CD4-positive, alpha-beta T cell treated with Interleukin-2 at 100 ng/mL for 4 hours (primary cell): ENCODE results near the gene TNFAIP8L3.

Experiments
- DNase-seq: peaks from one replicate; pipeline ENCODE4 v3.0.0-alpha.2; 2020; ENCODE audit warnings: low spot score

The TNFAIP8L3 gene

GRCh38 chr15:51114437-51115119, 19.9 kb upstream of the TNFAIP8L3 start:
- DNase-seq: no peak

DNA sequence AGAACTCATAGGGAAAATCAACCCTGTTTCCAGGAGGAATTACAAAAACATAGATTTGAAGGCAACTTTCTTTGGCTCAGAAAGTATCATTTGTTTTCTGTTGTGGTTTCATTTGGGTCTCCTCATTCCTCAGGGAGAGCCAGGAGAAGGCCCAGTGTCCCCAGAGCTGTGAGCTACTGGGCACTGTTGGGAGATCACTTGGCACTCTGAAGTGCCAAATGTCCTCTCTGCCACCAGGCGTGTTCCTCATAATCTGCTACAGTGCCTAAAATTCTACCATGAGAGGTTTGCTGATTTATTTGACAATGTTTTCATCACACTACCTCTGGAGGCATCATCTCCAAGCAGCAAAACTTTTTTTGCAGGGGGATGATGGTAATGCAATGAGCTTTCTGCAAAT, 17.4 kb upstream of the TNFAIP8L3 start:
- no peak for DNase-seq

DNA sequence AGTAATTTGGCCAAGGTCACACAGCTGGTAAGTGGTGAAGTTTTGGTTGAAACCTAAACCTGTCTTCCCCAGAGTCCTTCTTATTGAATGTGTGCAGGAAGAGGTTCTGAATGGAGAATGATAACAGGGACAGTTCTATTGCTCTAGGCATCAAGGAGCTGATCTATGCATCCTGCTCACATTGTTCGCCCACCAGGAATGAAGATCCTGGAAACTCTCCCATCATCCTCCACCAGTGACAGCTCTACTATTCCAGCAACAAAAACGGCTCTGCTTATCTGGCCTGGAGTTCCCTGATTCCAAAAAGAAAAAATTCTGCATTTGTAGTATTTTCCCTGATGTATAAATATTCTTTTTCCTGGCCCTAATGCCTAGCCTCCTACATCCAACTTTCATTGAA, 16.4 kb upstream of the TNFAIP8L3 start:
- no peak for DNase-seq

DNA sequence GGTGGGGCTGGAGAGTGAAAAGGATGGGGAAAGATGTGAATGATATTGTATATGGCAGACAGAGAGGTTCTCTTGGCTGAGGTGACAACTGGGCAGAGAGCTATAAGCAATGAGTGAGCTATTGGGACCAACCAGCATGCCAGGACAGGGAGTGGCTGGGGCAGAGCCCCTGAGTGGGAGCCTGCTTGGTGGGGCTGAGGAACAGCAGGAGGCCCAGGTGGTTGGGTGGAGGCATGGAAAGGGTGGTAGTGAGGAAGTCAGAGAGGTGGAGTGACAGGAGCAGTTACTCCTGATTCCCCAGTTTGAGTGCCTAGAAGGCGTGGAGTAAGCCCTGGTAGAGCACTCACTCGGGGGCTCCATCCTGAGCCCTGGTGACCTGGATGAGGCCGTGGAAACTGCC, 15.5 kb upstream of the TNFAIP8L3 start:
- DNase-seq: no peak

DNA sequence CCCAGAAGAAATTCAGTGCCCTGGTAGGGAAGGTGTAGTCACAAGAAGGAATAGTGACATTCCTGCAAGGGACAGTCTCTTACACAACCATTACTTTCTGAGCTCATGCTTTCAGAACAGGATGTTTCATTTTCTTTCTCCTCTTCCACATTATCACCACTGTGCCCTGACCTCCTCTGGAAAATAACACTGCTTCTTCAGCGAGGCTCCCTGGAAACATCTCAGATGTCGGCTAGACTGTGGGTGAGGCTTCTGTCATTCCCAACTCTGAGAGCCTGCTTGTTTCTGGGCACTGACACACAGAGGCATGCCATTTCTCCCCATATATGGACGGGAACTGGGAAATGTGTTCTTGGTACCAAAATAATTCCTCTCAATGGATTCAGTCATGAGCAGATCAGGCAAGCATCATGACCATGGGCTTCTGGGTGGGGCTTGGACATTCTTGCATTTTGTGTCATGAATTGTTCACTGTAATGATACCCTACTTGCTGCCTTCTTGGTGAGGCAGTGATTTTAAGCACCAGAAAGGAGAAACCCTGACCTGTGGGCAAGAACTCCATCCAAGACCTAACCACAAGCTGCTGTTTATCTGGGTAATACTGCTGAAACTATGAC, 14.3 kb upstream of the TNFAIP8L3 start:
- no peak for DNase-seq

DNA sequence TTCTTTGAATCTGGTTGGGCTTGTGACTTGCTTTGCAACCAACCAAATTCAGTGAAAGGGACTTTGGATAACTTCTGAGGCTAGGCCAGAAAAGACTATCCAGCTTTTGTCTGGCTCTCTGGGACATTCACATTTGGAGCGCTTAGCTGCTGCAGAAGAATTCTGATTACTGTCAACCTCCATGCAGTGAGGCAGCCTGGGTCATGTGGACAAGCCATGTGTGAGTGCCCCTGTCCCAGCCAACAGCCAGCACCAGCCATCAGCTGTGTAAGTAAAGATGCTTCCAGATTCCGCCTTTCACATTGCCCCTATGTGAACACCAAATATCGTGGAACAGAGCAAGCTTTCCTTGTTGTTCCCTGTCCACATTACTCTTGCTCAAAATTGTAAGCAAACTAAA, 12.9 kb upstream of the TNFAIP8L3 start:
- no peak for DNase-seq

DNA sequence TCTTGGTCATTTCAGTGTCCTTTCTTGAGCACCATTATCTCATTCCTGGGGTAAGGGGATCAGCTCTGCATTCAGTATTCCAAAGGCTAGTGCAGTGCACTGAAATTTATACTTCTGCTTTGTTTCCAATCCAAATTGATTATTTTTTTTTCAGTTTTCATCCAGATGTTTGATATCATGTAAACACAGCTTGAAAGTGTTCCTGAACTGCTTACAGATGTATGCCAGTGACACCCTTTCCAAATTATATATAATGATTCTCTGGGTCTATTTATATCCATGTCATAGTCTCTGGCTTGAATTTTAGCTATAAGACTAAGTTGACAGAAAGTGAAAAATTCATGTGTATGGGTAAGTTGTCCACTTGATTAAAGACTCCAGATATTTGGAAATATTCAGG, 11.8 kb upstream of the TNFAIP8L3 start:
- no peak for DNase-seq

DNA sequence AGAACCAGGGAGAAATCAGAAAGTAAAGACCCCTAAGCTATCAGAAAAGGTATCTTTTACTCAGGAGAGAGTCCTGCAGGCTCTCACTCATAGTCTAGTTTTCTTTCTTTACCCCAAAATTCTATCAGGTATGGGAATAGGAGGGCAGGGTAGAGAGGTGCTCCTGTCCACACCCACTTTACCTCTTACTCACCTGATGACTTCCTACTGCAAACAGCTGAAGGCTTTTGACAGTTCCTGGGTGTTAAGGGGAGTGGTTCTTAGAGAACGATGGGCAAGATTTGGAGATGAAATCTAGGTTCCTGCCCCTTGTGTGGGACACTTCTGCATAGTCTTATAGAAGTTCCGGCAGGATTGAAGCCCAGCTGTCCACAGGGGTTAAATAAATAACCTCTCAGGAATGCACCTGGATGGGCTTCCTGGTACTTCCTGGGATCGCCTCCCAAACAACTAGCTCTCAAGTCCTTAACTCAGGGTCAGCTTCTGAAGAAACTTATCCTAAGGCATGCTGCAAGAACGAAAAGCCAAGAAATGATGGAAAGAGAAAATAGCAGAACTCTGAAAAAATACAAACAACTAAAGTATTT, 10.8 kb upstream of the TNFAIP8L3 start:
- no peak for DNase-seq

GRCh38 chr15:51104512-51104911, 9.8 kb upstream of the TNFAIP8L3 start:
- DNase-seq: no peak

DNA sequence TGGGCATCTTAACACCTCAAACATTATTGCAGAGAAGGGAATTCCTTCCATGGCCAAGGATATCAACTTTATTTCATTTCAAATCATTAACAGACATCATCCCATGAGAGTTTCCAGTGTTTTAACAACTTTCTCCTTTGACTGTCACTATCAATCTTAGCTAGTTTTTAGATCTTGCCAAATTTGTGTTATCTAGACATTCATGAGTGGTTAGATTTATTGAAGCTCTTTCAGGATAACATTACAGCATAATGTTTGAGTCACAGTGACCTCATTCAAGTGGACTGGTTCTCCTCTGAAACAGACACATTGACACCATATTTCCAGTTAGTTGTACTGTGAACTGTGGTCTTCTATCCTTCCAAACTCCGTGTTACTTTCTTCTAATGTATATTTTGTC, 8.6 kb upstream of the TNFAIP8L3 start:
- no peak for DNase-seq

GRCh38 chr15:51100785-51101489, 6.2 kb upstream of the TNFAIP8L3 start:
- DNase-seq: no peak

DNA sequence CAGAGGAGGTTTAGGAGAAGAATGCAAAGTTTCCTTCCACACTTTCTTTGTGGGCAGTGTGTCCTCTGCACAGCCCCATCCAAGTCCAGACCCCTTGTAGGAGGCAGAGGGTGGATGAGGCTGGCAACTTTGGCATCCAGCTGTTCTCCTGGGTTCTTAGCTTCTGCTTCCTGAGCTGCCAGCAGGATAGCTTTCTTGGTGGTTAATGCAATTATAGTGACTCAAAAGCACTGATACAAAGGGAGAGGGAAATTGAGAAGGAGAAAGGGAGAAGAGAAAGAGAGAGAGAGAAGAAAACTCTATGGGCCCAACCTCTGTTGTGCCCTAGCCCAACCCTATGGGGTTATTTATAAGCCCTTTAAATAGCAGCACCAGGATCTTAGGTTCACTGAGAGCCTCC, 4.5 kb upstream of the TNFAIP8L3 start:
- DNase-seq: no peak

DNA sequence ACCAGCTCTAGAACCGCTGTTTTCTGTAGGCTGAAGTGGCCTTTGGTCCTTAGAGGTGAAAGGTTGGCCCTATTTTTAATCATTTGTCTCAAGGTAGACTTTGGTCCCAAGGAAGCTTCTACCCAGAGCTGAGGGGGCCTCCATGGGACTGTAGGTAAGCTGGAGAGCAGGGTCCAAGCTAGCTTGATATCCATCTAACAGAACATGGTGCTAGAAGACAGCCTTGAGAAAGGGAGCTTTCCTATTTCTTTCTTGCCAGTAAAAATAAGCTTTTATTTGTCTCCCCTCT, 3.6 kb upstream of the TNFAIP8L3 start:
- DNase-seq: no peak

- no peak for DNase-seq
Measured at GRCh38 chr15:51097553-51098330, 3.0 kb upstream of the TNFAIP8L3 start.

- DNase-seq: no peak
Measured at GRCh38 chr15:51096976-51097375, 2.3 kb upstream of the TNFAIP8L3 start.

- no peak for DNase-seq
Measured at GRCh38 chr15:51095681-51096331, 1.1 kb upstream of the TNFAIP8L3 start.

DNA sequence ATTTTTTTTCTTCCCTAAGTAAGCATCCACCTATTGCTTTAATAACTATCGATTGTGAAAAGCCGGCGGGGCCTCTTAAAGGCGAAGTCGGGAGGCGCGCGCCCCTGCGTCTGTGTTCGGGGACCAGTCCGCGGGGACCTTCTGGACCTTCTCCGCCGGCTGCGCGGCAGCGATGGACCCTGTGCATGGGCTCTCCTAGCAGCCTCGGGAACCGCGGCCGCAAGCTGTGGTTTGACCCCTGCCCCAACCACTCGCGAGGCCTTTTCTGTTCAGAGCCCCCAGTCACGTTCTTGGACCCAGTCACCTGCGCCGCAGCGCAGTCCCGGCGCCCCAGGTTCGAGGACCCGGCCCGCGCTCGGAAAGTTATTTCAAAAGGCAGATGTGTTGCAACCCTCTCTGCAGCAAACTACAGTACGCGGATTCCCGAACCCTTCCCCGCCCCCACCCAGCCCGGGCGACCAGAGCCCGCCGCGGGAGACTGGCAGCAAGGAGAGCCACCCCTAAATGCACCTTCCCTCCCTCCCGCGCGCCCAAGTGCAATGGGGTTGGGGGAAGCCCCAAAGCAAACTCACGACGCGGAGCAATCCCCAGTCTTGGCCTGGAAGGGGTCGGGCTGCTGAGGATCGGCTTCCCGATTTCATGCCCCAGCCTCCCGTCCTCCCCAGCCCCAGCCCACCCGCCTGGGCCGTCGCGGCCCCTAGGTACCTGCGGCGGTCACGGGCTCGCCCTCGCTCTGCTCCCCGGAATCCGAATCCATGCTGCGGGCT, 684 bp downstream of the TNFAIP8L3 start:
- DNase-seq: no peak

GRCh38 chr15:51093488-51093838, 1.2 kb downstream of the TNFAIP8L3 start:
- no peak for DNase-seq

DNA sequence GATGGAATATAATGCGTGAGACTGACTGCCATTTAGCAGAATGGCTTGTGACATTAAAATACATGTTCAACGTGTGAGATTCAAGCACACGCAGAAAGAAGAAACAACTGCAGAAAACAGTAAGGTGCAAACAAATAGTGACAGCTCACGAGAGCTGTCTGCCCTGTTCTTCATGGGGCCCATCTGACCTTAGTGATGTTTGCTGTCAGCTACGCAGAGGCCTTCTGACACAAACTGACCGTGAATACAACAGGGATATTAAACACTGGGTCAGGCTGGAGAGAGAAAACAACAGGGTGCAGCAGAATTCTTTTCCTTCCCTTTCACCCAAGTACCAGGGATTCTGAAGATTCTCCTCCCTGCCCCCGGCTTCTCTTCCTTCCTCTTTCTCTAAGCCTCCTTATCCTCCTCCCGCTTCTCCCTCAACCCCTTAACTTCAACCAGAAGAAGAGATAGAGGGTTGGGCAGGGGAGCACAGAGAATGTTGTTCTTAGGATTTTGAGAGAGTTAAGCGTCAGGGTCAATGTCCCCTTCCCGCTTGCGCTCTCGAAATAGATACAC, 2.1 kb downstream of the TNFAIP8L3 start:
- DNase-seq: no peak

- no peak for DNase-seq
Measured at GRCh38 chr15:51090753-51091152, 4.0 kb downstream of the TNFAIP8L3 start.
